Esophagus squamous epithelium (tissue), 4 donors: Measurements from ENCODE around the gene CXCR3.
"Not testable (repeated sequence)": the region's sequence is repeated elsewhere in the genome, so short reads cannot be mapped to it uniquely, and the experiment has no call there.

ENCODE experiments used
- POLR2A ChIP-seq, 4 donors: fragments of 450-650 bp; IDR thresholded peaks; one replicate each; pipeline ENCODE4 v1.6.1; 2017; ENCODE audit warnings: antibody characterized with exemption in 4 of 4, mild to moderate bottlenecking in 4 of 4, moderate library complexity in 3 of 4
- TF ChIP-seq, protein P1 (sequence below), 6 experiments: fragments of 450-650 bp in 4 of 6; fragments of 200-600 bp in 2 of 6; sonication (generic) in 2 of 6; IDR thresholded peaks; one replicate each; pipeline ENCODE4 v1.5.1; 2016 to 2019; ENCODE audit warnings: antibody characterized with exemption in 6 of 6, mild to moderate bottlenecking in 4 of 6, moderate library complexity in 4 of 6

DNA sequence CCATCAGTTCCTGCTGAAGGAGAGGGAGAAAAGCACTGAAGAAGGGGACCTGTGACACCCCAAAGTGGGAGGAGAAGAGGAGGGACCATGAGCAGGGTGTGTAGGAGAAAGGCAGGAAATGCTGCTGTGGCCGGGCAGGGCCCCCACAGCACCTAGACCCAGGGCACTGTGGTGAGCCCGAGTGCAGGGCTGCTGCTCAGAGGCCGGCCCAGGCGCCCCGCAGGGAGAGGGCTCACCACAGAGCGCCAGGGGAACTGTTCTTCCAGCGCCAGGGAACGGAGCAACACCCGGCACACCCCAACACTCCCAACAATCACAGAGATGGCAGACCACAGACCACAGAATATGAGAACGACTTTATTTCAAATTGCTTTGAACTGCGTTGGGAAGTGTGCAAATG lies 44.3 kb upstream of the CXCR3 start:
- TF ChIP-seq POLR2A (IDR thresholded peaks at IDR 0.05) = not testable (repeated sequence)
- TF ChIP-seq, protein P1, sequence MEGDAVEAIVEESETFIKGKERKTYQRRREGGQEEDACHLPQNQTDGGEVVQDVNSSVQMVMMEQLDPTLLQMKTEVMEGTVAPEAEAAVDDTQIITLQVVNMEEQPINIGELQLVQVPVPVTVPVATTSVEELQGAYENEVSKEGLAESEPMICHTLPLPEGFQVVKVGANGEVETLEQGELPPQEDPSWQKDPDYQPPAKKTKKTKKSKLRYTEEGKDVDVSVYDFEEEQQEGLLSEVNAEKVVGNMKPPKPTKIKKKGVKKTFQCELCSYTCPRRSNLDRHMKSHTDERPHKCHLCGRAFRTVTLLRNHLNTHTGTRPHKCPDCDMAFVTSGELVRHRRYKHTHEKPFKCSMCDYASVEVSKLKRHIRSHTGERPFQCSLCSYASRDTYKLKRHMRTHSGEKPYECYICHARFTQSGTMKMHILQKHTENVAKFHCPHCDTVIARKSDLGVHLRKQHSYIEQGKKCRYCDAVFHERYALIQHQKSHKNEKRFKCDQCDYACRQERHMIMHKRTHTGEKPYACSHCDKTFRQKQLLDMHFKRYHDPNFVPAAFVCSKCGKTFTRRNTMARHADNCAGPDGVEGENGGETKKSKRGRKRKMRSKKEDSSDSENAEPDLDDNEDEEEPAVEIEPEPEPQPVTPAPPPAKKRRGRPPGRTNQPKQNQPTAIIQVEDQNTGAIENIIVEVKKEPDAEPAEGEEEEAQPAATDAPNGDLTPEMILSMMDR (IDR thresholded peaks at IDR 0.05) = not testable (repeated sequence)
